ENCODE measurements around the gene EFCAB5.
"Not testable (repeated sequence)": the region's sequence is repeated elsewhere in the genome, so short reads cannot be mapped to it uniquely, and the experiment has no call there.

Gene EFCAB5

GRCh38 chr17:29941334-29941733 lies at the start of gene EFCAB5:
EFCAB5 (plus strand) TSS chr17:29941634; CDS start chr17:29941797, 163 bp downstream.
- no peak for DNase-seq
- intact Hi-C loops (cut with DNase I) = no loop called here

- DNase-seq = no peak
- intact Hi-C loops (cut with DNase I) = no loop called here
These were observed 49.2 kb upstream of the EFCAB5 start for GRCh38 chr17:29892201-29892600.

GRCh38 chr17:29897136-29897535 lies 44.3 kb upstream of the EFCAB5 start:
- DNase-seq; intact Hi-C loops (cut with DNase I): not testable (repeated sequence)

GRCh38 chr17:29903471-29903870 lies 38.0 kb upstream of the EFCAB5 start:
- no peak for DNase-seq
- intact Hi-C loops (cut with DNase I) = no loop called here

GRCh38 chr17:29905086-29905878 lies 36.2 kb upstream of the EFCAB5 start:
- DNase-seq = no peak
- intact Hi-C loops (cut with DNase I) = no loop called here

- DNase-seq = no peak
- intact Hi-C loops (cut with DNase I) = no loop called here
These were observed 35.6 kb upstream of the EFCAB5 start for GRCh38 chr17:29905879-29906167.

- intact Hi-C loops (cut with DNase I) = no loop called here
- no peak for DNase-seq
These were observed 34.5 kb upstream of the EFCAB5 start for GRCh38 chr17:29906969-29907368.

GRCh38 chr17:29909236-29910003 lies 32.0 kb upstream of the EFCAB5 start:
- intact Hi-C loops (cut with DNase I) = no loop called here
- no peak for DNase-seq

- DNase-seq = no peak
- intact Hi-C loops (cut with DNase I) = no loop called here
These were observed 29.7 kb upstream of the EFCAB5 start for GRCh38 chr17:29911641-29912177.

- no peak for DNase-seq
- intact Hi-C loops (cut with DNase I) = no loop called here
These were observed 26.5 kb upstream of the EFCAB5 start for GRCh38 chr17:29914819-29915537.

- intact Hi-C loops (cut with DNase I) = no loop called here
- DNase-seq = no peak
These were observed 23.4 kb upstream of the EFCAB5 start for GRCh38 chr17:29918016-29918415.

- intact Hi-C loops (cut with DNase I) = no loop called here
These were observed 22.2 kb upstream of the EFCAB5 start for GRCh38 chr17:29918922-29919856.

GRCh38 chr17:29924786-29925185 lies 16.6 kb upstream of the EFCAB5 start:
- intact Hi-C loops (cut with DNase I) = loop anchor here (5.0 kb wide), 1 partner anchor 52 kb away; no protein-coding TSS in a partner anchor
- DNase-seq = no peak

More at GRCh38 chr17:29918922-29919856, 22.2 kb upstream of the EFCAB5 start:
- no peak for DNase-seq

GRCh38 chr17:29927546-29927945 lies 13.9 kb upstream of the EFCAB5 start:
- intact Hi-C loops (cut with DNase I) = loop anchor here (5.0 kb wide), 1 partner anchor 55 kb away; no protein-coding TSS in a partner anchor
- no peak for DNase-seq

GRCh38 chr17:29929006-29929532 lies 12.4 kb upstream of the EFCAB5 start:
- intact Hi-C loops (cut with DNase I) = loop anchor here (5.0 kb wide), 1 partner anchor 57 kb away; no protein-coding TSS in a partner anchor
- peak in 26 of 42 donors; percentile 12 to 68 (median 31) for DNase-seq

- peak; percentile 68 to 96 (median 92) for DNase-seq
- intact Hi-C loops (cut with DNase I) = loop anchor here (2.0 to 5.0 kb wide), 3 partner anchors 57 to 312 kb away; no protein-coding TSS in a partner anchor
These were observed 11.7 kb upstream of the EFCAB5 start, which contains the start of gene SSH2 for GRCh38 chr17:29929533-29930408. SSH2 (minus strand) TSS chr17:29930228; CDS start chr17:29930000, 228 bp downstream.

Measured in head of caudate nucleus (tissue), 42 donors.